Pancreas (tissue), 10 donors: ENCODE data around the gene ITGB5. TPM values are rescaled to one million over a fixed set of nuclear protein-coding genes. Genes with fewer than 3 reads are reported as not detected.

Experiments
- ATAC-seq, 4 donors: fragments of 200-7000 bp; cut with Tn5 transposase; one replicate each; pipeline versions ENCODE4 v1.8.0 to v1.9.1; 2020; ENCODE audit warnings: mild to moderate bottlenecking in 4 of 4, moderate library complexity in 4 of 4
- DNase-seq, 6 donors: peaks; one replicate each; pipeline ENCODE4 v3.0.0-alpha.2; 2020
- FAIRE-seq: peaks from 2 replicates; lab custom pipeline; 2012; peaks lifted over from hg19 to GRCh38; lab: Jason Lieb, UNC
- H3K27ac ChIP-seq, 4 donors: fragments of 200-600 bp; sonication (generic); 1 replicate in 3 of 4; 2 replicates in 1 of 4; pipeline versions ENCODE4 v1.5.0 to v1.8.0; 2020
- H3K27me3 ChIP-seq, 4 donors: fragments of 200-600 bp; one replicate each; pipeline ENCODE4 v1.8.0; 2021
- H3K36me3 ChIP-seq, 3 donors: fragments of 200-600 bp; sonication (generic) in 1 of 3; one replicate each; pipeline versions ENCODE4 v1.5.0 to v1.8.0; 2020 to 2021
- H3K4me1 ChIP-seq, 3 donors: fragments of 200-600 bp; one replicate each; pipeline ENCODE4 v1.8.0; 2021
- H3K4me3 ChIP-seq, 4 donors: fragments of 200-600 bp; sonication (generic) in 2 of 4; one replicate each; pipeline versions ENCODE4 v1.5.0 to v1.8.0; 2020 to 2021
- H3K9me3 ChIP-seq, 4 donors: fragments of 200-600 bp; one replicate each; pipeline ENCODE4 v1.8.0; 2021
- CTCF ChIP-seq, 4 donors: fragments of 200-600 bp; sonication (generic) in 3 of 4; IDR thresholded peaks; one replicate each; pipeline versions ENCODE4 v1.5.0 to v1.8.0; 2021; ENCODE audit warnings: antibody characterized with exemption in 4 of 4
- WGBS, 2 donors: extraction: QIAGEN DNeasy Blood & Tissue Kit; methylation state at CpG; one replicate each; pipeline ENCODE4 v1.1.7; 2013; 5-methylcytosine and 5-hydroxymethylcytosine counted together
- intact Hi-C, 3 donors: fragments of 100-400 bp; cut with DNase I; formaldehyde crosslinking; loops; one replicate each; pipeline versions ENCODE4 v1.11.1 to v1.14.2; 2022
- polyA plus RNA-seq, 2 donors: library from polyadenylated mRNA; stranded (reverse); fragments of 200-250 nt; gene quantifications; one replicate each; pipeline ENCODE4 v1.2.3, GENCODE V29; 2013
- total RNA-seq, 6 donors: library from RNA; stranded (reverse); fragmentation: NEBNext Ultra II Directional in 4 of 6; extraction: Animal tissue kit (Norgen Biotek cat#: 25700) in 4 of 6; gene quantifications; one replicate each; pipeline versions ENCODE4 v1.2.1 to v1.2.4, GENCODE V29; 2021 to 2023
- donor health status: healthy with polysubstance abuse.
- donor health status: DM: no; HTN: no; CAD: no; lungs with moderate emphysema.
- donor health status: DM: no; HTN: no; CAD: no.
- donor health status: control.
- donor health status: control.
- donor health status: Bipolar disorder and iron deficiency.
- donor health status: DM: yes; HTN: yes; CAD: no.
- donor health status: DM: no; HTN: no; CAD: no.
- donor health status: DM: no; HTN: no; CAD: no.
- donor health status: DM: yes; HTN: yes; CAD: no.

Gene ITGB5
- total and polyA plus RNA-seq, 8 donors, result 9.5 to 69.9 (median 24.5) TPM

DNA sequence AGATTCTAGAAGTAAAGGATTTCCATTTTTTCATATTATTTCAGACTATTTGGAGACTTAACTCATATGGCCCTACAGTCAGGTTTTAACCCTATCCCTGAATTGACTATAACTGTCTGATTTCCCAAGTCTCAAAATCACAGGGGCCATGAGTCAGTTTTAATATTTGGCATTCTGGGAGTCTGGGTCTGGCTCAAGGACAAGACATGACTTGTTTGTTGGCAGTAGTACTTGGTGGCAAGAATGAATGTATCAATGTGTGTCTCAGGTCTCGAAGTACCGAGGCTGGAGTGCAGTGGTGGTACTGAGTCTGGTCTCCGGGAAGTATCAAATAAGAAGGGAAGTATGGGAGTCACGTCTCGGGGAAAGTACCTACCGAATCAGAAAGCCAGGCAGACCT is 146.1 kb downstream of the ITGB5 start:
- no peak for TF ChIP-seq CTCF (IDR thresholded peaks at IDR 0.05)
- Histone ChIP-seq H3K4me3 (no peak overlapping the region), H3K9me3 (no peaks in the 10 kb centered on the region), H3K27ac (no peak overlapping the region), H3K4me1 (no peaks in the 10 kb centered on the region), H3K36me3 (peaks cover 0 to 50% (median 15%) of the 10 kb centered on the region in 3 donors), H3K27me3 (no peaks in the 10 kb centered on the region)
- FAIRE-seq, result no peak
- DNase-seq, result no peak
- intact Hi-C loops, result no loop called here
- WGBS, 2 donors, result 91 to 97% methylated on average over 6 of the region's 6 CpGs
- no peak for ATAC-seq

- no peak for FAIRE-seq
- intact Hi-C loops, result no loop called here
- H3K27me3 ChIP-seq, result no peaks in the 10 kb centered on the region
- H3K27ac ChIP-seq, result no peak overlapping the region
- H3K36me3 ChIP-seq, result no peaks in the 10 kb centered on the region
- WGBS, 2 donors, result 90 to 91% methylated on average over 4 of the region's 4 CpGs
- TF ChIP-seq CTCF (IDR thresholded peaks at IDR 0.05), result no peak
- peak in 2 of 6 donors; percentile 24 to 36 for DNase-seq
- no peaks in the 10 kb centered on the region for H3K9me3 ChIP-seq
- H3K4me3 ChIP-seq, result peak overlapping the region in 1 of 4 donors; percentile 50
- no peak for ATAC-seq
- peaks cover 8 to 21% (median 13%) of the 10 kb centered on the region in 3 donors for H3K4me1 ChIP-seq
Observed at GRCh38 chr3:124731760-124732159, 155.4 kb downstream of the ITGB5 start.

DNA sequence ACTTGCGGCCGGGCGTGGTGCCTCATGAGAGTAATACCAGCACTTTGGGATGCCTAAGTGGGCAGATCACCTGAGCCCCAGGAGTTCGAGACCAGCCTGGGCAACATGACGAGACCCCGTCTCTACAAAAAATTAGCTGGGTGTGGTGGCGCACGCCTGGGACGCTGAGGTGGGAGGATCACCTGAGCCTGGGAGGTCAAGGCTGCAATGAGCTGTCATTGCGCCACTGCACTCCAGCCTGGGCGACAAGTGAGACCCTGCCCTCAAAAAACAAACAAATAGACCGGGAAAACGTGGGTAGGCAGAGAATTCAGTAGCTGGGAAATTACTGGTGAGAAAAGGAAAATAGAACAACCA is 156.2 kb downstream of the ITGB5 start:
- peak in 2 of 4 donors; percentile 3 to 6 for ATAC-seq
- H3K4me1 ChIP-seq, result peaks cover 8 to 21% (median 13%) of the 10 kb centered on the region in 3 donors
- WGBS, 2 donors, result 4 to 6% methylated on average over 13 of the region's 13 CpGs
- FAIRE-seq, result no peak
- peak in 2 of 6 donors; percentile 11 to 21 for DNase-seq
- no peak overlapping the region for H3K27ac ChIP-seq
- H3K36me3 ChIP-seq, result no peaks in the 10 kb centered on the region
- no peak for TF ChIP-seq CTCF (IDR thresholded peaks at IDR 0.05)
- peak overlapping the region; percentile 50 to 74 (median 65) for H3K4me3 ChIP-seq
- intact Hi-C loops, result no loop called here
- no peaks in the 10 kb centered on the region for H3K27me3 ChIP-seq
- H3K9me3 ChIP-seq, result no peaks in the 10 kb centered on the region

DNA sequence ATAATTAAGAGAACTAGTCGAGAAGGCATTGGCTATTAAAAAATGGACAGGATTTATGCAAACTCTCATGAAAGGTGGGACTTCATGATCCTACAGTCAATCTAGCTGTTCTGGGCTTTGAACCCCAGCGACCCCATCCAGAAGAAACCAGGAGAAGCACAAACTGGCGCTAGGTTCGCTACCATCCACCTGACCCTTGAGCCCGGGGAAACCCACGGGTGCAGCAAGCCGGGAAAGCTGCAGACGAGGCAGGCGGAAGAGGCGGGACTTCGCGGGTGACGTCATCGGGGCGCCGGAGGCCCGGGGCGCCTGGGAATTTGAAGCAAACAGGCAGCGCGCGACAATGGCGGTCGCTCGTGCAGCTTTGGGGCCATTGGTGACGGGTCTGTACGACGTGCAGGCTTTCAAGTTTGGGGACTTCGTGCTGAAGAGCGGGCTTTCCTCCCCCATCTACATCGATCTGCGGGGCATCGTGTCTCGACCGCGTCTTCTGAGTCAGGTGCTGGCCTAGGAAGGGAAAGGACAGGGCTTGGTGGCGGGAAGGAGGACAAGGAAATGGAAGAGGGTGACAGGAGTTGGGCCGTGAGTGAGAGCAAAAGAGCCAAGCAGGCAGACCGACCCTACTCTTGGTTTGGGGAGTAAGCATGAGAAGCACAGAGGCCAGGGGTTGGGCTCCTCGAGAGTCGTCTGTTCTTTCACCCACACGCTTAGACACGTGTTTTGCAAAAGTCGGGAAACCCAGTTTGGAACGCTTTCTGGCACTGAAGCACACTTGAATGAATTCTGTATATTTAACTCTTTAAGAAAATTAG is 156.8 kb downstream of the ITGB5 start, which contains the start of gene UMPS:
TSS of gene UMPS (plus strand) at position 324 of the 812 bp plus-strand sequence. CDS start at position 344, 20 bp downstream.
- no peak for TF ChIP-seq CTCF (IDR thresholded peaks at IDR 0.05)
- intact Hi-C loops, result no loop called here
- Histone ChIP-seq H3K27ac (peak within 1 kb of the TSS; percentile 24 to 59 (median 56)), H3K27me3 (no peaks in the 10 kb centered on the region), H3K36me3 (no peaks in the 10 kb centered on the region), H3K4me1 (peaks cover 8 to 21% (median 13%) of the 10 kb centered on the region in 3 donors), H3K4me3 (peak within 1 kb of the TSS; percentile 50 to 74 (median 65)), H3K9me3 (no peaks in the 10 kb centered on the region)
- ATAC-seq, result peak; percentile 98 to 100 (median 100)
- no peak for FAIRE-seq
- 0% methylated on average over 44 of the region's 44 CpGs for WGBS, 2 donors
- DNase-seq, result peak; percentile 91 to 96 (median 94)

DNA sequence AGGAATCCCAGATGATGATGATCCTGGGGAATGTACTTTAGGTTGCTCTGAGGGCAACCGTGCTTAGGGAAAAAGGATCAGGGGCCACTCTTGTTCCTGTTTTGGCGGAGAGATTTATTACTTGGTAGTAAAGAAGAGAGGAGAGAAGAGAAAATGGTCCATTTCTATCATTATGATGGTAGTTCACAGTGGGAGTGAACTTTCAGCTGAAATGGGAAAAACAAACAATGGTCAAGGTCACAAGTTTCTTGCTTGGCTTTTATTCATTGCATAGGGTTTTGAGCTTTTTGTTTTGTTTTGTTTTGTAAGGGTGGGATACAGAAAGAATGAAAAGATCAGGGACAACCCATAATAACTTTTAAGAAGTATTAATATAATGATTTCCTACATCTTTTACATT is 164.6 kb downstream of the ITGB5 start:
- no peaks in the 10 kb centered on the region for H3K4me1 ChIP-seq
- WGBS, 2 donors, result 77 to 84% methylated on average over 2 of the region's 2 CpGs
- DNase-seq (no peak), ATAC-seq (no peak), FAIRE-seq (no peak)
- H3K27me3 ChIP-seq, result no peaks in the 10 kb centered on the region
- no peak overlapping the region for H3K27ac ChIP-seq
- TF ChIP-seq CTCF (IDR thresholded peaks at IDR 0.05), result no peak
- H3K9me3 ChIP-seq, result no peaks in the 10 kb centered on the region
- H3K4me3 ChIP-seq, result no peak overlapping the region
- intact Hi-C loops, result no loop called here
- no peaks in the 10 kb centered on the region for H3K36me3 ChIP-seq
